Activated CD8-positive, alpha-beta memory T cell treated with anti-CD3 and anti-CD28 coated beads for 36 hours (primary cell): ENCODE measurements around the gene MYO1D. TPM values are rescaled to one million over a fixed set of nuclear protein-coding genes. Genes with fewer than 3 reads are reported as not detected.
"Not testable (repeated sequence)": the region's sequence is repeated elsewhere in the genome, so short reads cannot be mapped to it uniquely, and the experiment has no call there.

Experiments used
- CTCF ChIA-PET: fragments of 350-600 bp; sonication (Branson Sonifier 250); formaldehyde crosslinking; loops from one replicate; lab custom pipeline; 2021; ENCODE audit warnings: antibody characterized with exemption; lab: Charles Lee
- POLR2A ChIA-PET: fragments of 350-600 bp; sonication (Branson Sonifier 250); formaldehyde crosslinking; loops from one replicate; lab custom pipeline; 2021; ENCODE audit warnings: antibody characterized with exemption; lab: Charles Lee
- total RNA-seq, 2 experiments: library from RNA; stranded (reverse); gene quantifications; one replicate each; pipeline ENCODE4 v1.2.3, GENCODE V29; 2021

The MYO1D gene
- total RNA-seq, 2 experiments from 2014 or later = 10.5 to 12.5 TPM

DNA sequence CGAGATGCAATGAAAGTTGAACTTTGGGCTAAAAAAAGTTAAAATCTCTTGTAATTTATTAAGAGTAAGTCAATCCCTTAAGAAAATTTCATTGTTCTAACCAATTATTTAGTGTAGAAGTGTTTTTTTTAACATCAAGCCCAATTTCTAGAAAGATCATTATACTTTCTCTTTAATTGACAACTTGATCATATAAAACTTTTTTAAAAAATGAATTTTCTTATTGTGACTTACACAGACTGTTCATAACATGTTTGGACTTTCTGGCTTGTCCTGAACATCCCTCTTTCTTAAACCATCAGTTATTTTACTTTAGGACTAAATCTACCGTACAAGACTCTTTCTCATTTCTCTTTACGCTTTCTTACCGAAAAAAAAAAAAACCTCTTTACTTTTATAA, 24.8 kb upstream of the MYO1D start:
- POLR2A ChIA-PET = no interaction called here
- CTCF ChIA-PET = no interaction called here

DNA sequence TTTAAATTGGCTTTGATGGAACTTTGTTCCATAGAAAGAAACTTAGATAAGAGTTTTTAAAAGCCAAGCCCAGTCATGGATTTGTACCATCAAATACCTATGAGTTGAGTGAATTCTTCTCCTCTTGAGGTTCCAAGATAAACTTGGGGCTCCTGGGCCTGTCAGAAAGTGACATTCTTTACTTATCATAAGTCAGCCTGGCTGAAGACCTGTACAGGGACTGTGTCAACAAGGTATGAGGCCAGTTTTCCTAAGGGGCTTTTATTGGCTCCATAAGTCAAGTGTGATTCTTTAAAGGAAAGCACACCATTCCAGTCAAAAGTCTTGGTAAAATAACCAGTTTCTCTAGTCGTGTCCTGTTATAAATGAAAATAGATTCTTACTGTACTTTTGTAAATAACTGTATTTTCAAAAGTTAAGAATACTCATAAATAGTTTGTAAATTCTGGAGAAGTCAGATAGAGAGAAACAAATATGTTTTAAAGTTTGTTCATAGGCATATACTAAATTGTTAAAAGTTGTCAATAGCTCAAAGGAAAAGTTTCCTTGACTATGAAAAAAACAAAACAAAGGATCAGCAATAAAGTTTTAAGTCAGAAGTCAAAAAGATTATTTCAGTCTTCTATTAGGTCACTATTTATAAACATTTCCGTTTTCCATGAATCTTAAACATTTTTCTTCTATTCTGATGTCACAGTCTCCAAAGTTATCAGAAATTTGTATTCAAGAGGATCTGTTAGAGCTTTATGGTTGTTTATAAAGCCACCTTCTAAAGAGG, 22.5 kb upstream of the MYO1D start:
- CTCF ChIA-PET = no interaction called here
- POLR2A ChIA-PET = no interaction called here

DNA sequence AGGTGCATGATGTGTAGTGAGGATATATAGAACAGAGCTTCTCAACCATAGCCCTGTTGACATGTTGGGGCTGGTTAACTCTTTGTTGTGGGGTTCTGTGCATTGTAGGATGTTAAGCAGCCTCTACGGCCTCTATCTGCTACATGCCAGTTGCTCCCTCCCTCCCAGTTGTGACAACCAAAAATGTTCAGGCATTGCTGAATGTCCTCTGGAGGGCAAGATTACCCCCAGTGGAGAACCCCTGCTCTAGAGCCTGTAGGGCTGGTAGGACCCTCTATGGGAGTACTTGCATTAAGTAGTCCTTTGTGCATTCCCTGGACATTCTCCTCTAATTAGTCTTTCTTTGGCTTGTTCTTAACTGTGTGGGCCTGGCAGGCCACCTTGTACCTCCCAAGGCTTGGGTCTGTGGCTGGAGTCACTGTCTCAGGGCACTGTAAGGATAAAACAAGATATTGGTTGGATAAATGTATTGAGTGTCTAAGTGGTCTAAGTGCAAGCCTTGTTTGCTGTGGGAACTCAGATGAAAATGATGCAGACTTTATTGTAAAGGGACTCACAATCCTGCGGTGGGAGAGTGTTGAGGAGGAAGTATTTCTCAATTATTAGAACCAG, 19.8 kb upstream of the MYO1D start:
- ChIA-PET POLR2A (no interaction called here), CTCF (interaction anchor here (0.8 kb wide), 1 partner anchor 19 kb away, joined by 4 read pairs; no protein-coding TSS in a partner anchor)

DNA sequence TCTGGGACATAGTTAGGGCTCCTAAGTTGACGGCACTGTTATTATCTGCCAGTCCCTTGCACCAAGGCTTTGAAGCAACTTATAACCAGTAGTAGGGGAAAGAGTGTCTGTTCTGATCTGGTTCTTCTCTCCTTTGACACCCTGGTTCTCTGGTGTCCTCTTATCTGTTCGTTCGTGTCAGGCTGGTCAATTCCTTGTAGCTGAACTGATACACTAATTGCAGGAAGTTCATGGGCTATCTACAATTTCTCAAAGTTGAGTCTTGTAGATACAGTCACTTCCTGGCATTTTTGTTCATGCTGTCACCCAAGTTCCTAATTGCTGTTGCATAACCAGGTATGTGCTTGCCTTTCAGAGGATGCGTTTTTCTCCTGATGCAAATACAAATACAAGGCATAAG, 17.3 kb upstream of the MYO1D start:
- POLR2A ChIA-PET = no interaction called here
- CTCF ChIA-PET = no interaction called here

DNA sequence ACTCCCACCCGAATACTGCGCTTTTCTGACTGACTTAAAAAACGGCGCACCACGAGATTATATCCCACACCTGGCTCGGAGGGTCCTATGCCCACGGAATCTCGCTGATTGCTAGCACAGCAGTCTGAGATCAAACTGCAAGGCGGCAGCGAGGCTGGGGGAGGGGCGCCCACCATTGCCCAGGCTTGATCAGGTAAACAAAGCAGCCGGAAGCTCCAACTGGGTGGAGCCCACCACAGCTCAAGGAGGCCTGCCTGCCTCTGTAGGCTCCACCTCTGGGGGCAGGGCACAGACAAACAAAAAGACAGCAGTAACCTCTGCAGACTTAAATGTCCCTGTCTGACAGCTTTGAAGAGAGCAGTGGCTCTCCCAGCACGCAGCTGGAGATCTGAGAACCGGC, 10.5 kb upstream of the MYO1D start:
- CTCF ChIA-PET, POLR2A ChIA-PET: not testable (repeated sequence)

DNA sequence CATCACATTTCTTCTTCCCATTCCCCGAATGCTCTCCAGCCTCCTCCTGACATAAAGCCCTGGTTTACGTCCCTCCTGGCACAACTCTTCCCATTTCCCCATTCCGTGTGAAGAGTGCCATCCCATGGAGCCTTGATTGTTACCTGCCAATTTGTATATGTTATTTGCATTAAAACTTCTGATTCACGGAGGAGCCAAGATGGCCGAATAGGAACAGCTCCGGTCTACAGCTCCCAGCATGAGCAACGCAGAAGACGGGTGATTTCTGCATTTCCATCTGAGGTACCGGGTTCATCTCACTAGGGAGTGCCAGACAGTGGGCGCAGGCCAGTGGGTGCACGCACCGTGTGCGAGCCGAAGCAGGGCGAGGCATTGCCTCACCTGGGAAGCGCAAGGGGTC, 10.0 kb upstream of the MYO1D start:
- POLR2A ChIA-PET, CTCF ChIA-PET: not testable (repeated sequence)

DNA sequence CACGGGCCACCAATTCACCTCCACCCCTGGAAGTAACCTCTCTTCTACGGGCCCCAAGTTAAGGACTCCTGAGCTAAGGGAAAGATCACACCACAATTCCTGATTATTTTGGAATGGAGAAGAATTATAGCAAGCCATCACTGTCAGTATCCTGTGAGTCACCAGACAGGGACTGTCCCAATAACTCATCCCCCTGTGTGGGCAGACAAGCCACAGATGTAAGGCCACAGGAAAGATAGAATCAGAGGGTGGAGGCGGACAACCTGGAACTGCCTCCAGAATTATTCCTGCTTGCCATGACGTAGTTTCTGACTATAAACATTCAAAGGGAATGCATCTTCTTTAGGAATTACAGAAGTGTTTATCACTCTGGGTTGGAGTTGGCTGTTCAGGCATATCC, 5.8 kb upstream of the MYO1D start:
- ChIA-PET POLR2A (no interaction called here), CTCF (interaction anchor here (0.6 to 0.9 kb wide), 2 partner anchors 27 to 57 kb away, joined by 3 to 4 read pairs; no protein-coding TSS in a partner anchor)

DNA sequence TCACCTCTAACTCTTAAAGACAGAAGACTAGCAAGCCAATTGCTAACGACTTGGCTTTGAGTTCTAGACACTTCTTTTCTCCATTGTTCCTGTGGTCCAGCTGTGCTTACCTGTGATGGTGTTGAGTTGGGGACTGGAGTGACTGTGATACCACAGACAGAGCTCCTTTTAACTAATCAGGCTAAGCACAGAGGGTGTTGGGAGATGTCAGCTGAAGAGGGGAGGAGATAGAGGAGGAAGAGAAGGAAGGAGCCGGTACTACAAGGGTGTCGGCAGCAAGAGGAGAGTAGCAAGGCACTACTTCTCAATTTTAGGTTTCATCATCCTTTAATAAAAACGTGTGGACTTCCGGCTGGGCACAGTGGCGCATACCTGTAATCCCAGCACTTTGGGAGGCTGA, 5.1 kb upstream of the MYO1D start:
- CTCF ChIA-PET = interaction anchor here (0.6 to 1.2 kb wide), 2 partner anchors 28 to 57 kb away, joined by 3 read pairs; no protein-coding TSS in a partner anchor
- POLR2A ChIA-PET = no interaction called here

DNA sequence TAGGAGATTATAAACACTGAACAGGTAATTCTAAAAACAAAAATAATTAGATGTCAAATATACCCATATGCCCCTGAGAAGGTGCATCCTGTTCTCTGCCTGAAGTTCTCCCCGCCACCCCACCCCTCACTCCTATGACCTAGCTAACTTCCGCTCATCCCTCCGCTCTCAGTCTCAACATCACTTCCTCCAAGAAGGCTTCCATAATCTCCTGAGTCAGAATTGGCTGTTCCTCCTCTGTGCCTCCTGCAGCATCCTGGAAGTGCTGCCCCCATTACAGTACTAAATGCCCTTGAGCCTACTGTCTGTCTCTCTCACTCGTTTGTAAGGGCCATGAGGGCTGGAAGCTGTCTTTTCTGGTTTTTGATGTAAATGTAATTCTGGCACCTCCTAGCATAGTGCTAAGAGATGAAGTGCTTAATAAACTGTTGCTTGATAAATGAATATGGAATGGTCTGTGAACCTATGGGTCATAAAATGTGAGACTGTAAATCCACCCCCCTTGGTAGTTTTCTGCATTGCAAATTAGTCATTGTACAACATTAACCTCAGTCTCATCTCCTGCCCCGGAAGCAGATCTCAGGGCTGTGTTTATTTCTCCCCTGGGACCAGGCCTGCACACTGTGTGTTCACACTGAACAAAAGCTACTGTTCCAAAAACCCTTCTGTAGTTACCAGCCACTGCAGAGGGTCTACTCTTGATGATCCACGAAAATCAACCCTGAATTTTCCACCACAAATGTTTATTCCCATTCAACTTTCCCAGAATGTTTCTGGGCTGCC, 3.9 kb upstream of the MYO1D start:
- ChIA-PET CTCF (no interaction called here), POLR2A (no interaction called here)

DNA sequence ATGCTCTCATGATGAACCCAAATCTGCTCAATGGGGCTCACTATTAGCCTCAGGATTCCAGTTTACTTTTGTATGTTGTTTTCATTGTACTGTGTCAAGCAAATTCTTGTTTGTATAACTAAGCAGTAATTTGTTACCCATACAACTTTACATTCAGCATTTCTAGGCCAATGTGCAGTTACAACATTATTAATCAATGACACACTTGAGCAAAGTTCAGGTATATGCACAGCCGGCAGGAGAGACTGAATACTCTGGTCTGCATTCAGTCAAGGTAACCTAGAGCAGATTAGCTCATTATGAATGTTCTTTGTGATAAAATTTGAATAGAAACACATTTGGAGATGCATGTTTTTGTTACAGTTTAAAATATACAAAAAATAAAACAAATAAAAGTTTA, 2.2 kb upstream of the MYO1D start:
- POLR2A ChIA-PET = no interaction called here
- CTCF ChIA-PET = interaction anchor here (3.6 to 4.1 kb wide), 2 partner anchors 31 to 97 kb away, joined by 17 to 35 read pairs; no protein-coding TSS in a partner anchor

DNA sequence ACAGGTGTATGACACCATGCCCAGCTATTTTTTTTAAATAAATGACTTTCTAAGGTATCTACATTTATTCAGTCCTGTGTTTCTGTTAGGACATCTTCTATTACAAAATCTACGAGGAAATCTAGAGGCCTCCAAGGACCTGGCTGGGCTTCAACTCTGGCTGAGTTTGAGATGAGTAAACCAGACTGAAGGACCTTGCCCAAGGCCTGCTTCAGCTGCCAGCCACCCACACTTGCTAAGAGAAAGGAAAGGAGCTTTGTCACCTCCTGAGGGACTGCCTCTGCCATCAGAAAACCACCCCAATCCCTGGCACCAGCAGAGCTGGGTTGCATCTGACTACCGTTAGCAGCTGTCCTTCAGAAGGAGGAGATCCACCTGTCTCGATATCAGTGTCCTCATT, 1.3 kb upstream of the MYO1D start:
- ChIA-PET CTCF (interaction anchor here (0.7 to 4.1 kb wide), 9 partner anchors 18 to 96 kb away, joined by 3 to 35 read pairs (median 4); no protein-coding TSS in a partner anchor), POLR2A (no interaction called here)

DNA sequence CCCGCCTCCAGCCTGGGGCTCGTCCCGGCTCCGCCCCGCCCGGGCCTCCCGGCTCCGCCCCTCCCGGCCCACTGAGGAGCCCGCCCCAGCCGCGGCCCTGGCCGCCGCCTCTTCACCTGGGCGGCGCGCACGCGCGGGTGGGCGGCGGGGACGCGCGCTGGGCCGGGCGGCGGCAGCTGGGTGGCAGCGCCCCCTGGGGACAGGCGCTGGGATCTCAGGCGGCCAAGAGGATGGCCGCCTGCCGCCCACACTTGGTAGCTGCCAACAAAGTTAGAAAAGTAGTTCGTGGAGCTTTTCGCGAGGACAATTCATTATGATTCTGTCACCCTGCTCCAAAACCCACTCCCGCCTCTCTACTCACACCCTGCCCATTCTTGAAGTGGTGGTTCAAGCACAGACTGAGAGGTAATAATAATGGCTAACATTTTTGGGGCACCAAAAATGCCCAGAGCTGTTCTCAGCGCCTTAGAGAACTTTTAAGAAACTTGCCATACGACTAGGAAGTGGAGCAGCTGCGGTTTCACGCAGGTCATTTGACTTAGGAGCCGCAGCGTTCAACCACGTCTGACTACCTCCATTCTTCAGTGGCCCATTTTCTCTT, 340 bp upstream of the MYO1D start:
- ChIA-PET POLR2A (interaction anchor here (0.8 to 1.4 kb wide), 3 partner anchors 13 to 94 kb away, joined by 5 to 12 read pairs (median 5); no protein-coding TSS in a partner anchor), CTCF (interaction anchor here (0.7 to 4.1 kb wide), 20 partner anchors 10 to 118 kb away, joined by 3 to 35 read pairs (median 5); no protein-coding TSS in a partner anchor)

DNA sequence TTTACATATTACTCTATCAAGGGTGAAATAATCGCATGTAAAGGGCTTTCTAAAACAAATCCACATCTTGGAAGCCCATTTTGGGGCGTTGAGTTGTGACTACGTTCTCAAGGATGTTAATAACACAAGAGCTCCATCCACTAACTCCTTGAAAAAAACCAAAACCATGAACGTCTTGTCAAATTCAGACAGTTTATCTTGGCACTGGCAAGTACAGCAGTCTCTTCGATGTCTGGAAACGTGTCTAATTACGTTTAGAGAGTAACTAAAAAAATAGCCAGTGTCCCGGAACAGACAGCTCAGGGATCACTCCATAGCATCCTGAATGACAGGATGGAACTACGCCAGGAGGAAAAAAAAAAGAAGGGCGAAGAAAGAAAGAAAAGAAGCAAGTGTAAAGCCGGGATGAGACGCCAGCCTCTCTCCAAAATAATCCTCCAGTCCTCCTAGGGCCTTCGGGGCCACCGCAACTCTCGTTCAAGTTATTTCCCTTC, 954 bp downstream of the MYO1D start:
- ChIA-PET POLR2A (interaction anchor here (1.4 kb wide), 1 partner anchor 38 kb away, joined by 5 read pairs; no protein-coding TSS in a partner anchor), CTCF (interaction anchor here (1.3 to 4.1 kb wide), 11 partner anchors 8 to 94 kb away, joined by 3 to 35 read pairs (median 7); no protein-coding TSS in a partner anchor)

DNA sequence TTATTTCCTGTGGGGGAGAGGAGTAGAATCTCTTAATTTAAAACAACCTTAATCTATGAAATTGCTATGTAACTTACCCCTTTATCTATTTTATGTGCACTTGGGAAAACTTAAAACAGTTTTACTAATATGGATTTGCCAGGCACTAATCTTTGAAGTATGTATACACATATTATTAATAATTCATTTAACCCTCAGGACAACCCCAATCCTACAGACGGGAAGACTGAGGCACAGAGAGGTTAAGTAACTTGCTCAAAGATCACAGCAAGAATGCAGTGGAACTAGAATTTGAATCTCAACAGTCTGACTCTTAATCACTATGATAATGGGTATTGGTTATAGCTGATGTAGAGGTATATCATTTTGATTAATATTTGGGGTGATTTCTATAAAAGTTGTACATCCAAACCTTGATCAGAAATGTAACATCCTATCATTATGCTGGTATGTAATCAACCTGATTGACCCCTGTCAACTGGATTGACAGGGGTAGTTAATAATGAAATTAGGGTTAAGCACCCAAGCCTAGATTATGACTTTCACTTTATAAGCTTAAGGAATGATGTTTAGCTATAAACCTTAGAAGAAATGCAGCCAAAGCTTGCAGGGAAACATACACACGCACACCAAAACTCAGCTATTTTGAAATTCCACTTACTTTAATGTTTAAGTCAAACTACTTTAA, 1.6 kb downstream of the MYO1D start:
- ChIA-PET POLR2A (no interaction called here), CTCF (interaction anchor here (1.3 to 4.1 kb wide), 9 partner anchors 8 to 93 kb away, joined by 3 to 35 read pairs (median 7); no protein-coding TSS in a partner anchor)

DNA sequence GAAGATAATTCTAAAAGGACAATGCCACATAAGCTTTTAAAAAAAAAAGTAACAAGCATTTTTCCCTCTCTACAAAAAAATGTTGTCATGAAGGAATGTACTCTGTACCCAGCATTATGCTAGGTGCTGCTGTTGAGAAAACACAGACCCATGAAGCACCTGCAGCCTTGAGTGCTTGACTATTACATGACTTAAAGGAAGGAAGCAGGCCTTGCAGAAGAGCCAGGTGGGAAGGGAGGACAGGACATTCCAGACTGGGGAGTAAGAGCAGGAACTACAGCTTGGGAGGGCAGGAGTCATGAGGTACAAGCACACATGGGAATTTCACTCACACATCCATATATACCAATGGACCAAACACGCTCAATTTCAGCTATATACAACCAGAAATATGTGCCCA, 3.8 kb downstream of the MYO1D start:
- POLR2A ChIA-PET = no interaction called here
- CTCF ChIA-PET = no interaction called here

DNA sequence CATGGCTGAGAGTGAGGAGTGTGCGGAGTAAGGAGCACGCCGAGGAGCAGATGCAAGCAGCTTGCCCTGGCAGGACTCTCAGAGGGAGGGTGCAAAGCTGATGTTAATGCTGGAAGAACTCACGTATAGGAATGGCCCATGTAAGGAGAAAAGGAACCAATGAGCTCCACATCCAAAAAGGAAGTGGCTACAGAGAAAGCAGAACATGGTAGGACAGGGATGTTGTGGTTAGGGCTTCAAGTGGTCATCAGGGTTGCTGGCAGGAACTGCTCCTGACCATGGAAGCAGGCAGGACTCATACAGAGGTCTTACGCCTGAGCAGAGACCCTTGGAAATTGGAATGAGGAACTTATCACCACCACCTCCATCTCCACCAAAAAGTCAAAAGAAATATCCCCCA, 5.2 kb downstream of the MYO1D start:
- POLR2A ChIA-PET = no interaction called here
- CTCF ChIA-PET = interaction anchor here (1.0 kb wide), 1 partner anchor 88 kb away, joined by 3 read pairs; no protein-coding TSS in a partner anchor

DNA sequence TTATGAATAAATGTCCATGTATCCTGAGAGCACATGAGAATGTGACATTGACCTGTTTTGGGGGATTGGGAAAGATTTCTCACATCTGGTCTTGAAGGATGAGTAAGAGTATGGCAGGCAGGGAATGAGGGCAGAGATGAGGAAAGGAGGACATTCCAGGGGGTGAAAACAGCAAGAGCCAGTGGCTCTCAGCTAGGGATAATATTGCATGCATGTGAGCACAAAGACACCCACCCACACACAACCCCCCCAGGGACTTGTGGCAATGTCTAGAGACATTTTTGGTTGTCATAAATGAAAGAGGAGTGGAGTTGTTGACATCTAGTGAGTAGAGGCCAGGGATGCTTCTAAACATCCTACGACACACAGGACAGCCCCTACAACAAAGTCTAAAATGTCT, 6.0 kb downstream of the MYO1D start:
- CTCF ChIA-PET = no interaction called here
- POLR2A ChIA-PET = no interaction called here

DNA sequence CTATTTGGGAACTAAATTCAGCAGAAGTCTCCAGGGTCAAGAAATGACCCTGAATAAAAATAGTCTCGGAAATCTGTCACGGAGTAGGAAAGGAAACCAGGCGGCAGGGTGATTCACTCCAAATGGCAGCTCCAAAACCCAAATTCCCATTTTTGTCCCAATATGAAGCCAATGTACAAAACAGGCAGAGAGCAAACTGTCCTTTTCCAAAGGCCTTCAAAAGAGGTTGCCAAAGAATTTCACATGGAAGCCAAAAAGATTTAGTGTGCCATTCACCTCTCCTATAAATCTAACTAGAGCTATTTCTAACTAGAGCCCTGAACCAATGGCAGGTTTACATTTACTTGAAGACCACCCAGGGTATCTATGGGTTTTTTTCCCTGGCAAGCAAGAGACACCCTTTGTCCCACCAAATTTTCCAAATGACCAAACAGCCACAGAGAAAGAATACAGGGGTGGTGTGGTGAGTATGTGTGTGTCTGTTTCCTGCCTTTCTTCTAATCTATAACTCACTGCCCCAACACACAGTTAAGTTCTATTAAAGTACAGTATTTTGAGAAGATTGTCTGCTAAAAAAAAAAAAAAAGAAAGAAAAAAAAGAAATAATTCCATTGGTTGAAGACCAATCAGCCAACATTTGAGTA, 6.8 kb downstream of the MYO1D start:
- POLR2A ChIA-PET = no interaction called here

More for the DNA sequence above, 6.8 kb downstream of the MYO1D start:
- CTCF ChIA-PET = no interaction called here
